Stimulated activated CD4-positive, alpha-beta T cell treated with anti-CD3 and anti-CD28 coated beads, Interleukin-2, amount 100 ng/mL, for 4 hours (primary cell): ENCODE measurements around the gene NACA.
A peak's percentile ranks its signal among the peaks of the same experiment; 100 is the strongest.
"Not testable (repeated sequence)": the region's sequence is repeated elsewhere in the genome, so short reads cannot be mapped to it uniquely, and the experiment has no call there.

ENCODE experiments used
- DNase-seq: peaks from one replicate; pipeline ENCODE4 v3.0.0-alpha.2; 2020; ENCODE audit warnings: low read depth

The NACA gene

DNA sequence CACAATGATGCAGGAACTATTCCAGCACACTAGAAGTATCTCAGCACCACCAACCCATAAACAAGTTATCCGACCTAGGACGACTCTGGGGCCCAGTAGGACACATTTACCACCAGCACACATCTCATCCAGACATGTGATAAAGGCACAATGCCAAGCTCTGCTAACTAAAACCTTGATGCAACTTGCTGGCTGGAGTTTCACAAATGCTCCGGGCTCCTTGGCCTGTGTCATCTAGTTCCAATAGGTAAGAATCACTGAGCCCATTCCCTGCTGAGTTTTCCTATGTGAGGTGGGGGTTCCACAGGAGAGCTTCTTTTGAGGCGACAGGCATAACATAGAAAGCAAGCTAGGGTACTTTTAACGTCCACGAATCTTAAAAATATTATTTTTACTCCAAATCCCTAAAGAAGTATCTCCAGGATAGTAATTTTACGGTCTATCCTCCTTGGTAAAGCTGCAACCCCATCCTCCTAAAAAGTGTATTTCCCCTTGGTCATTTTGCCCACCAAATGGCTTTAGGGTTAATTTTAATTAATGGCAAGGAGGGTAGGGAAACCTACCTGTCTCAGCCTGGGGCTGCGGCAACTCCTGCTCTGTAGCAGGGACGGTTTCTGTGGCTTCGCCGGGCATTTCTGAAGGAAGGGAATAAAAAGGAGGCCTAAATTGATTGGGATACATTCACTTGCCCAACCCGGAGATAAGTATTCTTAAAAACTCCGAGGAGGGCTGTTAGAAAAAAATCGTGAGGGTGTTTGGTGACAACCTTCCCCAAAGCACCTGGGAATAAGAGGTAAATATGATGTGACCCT is 1.0 kb downstream of the NACA start:
- no peak for DNase-seq

- no peak for DNase-seq
Measured at GRCh38 chr12:56723352-56723751, 1.7 kb downstream of the NACA start.

- DNase-seq = no peak
Measured at GRCh38 chr12:56722832-56723231, 2.3 kb downstream of the NACA start.

GRCh38 chr12:56721721-56722120 is 3.4 kb downstream of the NACA start:
- no peak for DNase-seq

DNA sequence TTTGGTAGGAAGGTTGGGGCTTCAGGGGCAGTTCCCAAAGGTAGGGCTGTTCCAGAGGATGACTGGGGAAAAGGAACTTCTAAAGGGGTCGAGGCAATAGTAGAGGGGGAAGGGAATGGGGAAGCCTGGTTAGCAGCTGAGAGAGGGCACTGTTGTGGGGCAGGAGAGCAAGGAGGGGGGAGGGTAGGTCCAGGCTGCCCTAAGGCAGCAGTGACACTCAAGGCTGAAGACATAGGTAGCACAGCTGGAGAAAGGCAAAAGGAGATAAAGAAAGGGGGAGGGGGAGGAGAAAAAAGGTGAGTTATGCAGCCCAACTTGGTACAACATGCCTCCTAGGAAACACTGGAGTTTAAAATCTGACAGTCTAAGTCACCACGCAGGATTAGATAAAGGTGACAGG is 3.9 kb downstream of the NACA start:
- DNase-seq = no peak

DNA sequence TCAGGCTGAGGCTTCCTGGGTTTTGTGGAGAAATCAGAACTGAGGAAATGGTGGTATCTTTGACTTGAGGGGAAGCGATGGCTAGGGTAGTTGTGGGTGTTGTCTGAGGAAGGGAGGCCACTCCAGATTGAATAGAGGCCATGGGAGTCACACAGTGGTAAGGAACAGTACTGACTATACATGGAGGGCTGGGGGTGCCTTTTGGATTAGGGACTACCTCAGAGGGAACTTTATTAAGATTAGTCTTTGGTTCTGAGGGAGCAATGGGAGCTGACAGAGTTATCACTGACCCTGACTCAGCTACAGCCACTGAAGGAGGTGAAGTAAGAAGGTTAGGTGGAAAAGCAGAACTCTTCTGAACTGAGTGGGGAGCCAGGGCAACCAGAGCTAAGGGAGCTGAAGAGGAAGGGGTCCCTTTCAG is 4.4 kb downstream of the NACA start:
- DNase-seq = no peak

DNA sequence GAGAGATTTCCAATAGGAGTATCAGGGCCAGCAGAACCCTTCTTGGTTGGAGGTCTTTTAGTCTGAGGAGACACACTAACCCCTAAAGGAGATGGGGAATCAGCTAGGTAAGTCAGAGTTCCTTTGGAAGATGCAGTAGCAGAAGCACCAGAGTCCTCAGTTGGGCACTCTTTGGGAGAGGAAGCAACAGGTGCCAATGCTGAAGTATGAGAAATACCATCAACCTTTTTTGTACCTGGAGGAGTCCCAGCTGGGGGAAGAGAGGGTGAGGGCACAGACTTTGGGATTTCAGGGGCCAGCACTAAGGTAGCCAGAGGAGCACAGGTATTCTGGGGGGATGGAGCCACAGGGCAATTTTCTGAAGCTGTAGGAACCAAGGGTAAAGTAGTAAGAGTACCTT is 6.0 kb downstream of the NACA start:
- DNase-seq = no peak

DNA sequence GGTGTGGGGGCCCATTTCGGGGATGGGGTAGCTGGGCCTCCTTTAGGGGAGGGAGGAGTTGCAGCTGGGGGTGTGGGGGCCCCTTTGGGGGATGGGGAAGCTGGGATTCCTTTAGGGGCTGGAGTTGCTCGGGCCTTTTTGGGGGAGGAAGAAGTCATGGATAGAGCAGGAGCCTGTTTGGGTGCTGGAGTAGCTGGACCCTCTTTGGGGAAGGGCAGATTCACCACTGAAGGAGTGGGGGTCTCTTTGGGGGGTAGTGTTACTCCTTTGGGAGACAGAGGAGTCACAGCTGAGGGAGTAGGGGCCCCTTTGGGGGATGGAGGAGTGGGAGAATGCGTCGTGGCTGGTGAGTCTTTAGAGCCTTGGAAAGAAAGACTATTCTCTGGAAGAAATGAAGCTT is 6.5 kb downstream of the NACA start:
- DNase-seq = no peak

GRCh38 chr12:56718149-56718548 is 7.0 kb downstream of the NACA start:
- DNase-seq = no peak

GRCh38 chr12:56716933-56717880 is 7.9 kb downstream of the NACA start:
- no peak for DNase-seq

DNA sequence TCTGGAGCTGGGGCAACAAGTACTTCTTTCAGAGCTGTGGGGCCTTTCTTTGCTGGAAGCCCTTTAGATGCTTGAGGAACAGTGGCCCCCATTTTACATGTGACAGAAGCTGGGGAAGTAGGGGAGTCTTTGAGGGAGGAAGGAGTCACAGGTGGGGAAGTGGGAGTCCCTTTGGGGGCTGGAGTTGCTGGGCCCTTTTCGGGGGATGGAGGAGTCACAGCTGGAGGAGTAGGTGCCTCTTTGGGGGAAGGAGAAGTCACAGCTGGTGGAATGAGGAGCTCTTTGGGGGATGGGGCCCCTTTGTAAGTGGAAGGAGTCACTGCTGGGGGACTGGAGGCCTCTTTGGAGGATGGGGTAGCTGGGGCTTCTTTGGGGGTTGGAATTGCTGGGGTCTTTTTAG is 8.6 kb downstream of the NACA start:
- no peak for DNase-seq

DNA sequence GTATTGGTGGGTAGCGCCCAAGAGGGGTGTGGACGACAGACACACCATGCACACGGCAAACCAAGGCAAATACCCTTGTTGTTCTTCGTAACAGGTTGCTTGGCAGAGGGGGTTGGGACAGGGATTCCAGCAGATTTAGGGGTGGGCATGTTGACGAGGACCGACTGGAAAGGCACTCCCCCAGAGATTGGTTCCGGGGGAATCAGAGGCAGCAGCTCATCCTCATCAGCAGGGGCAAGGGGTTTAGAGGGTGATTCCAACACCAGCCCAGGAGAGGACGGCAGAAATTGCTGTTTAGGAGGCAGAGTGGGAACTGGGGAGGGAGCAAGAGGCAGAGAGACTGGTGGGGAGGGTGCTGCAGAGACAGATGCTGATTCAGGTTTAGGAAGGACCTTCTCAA is 9.3 kb downstream of the NACA start:
- DNase-seq = no peak

DNA sequence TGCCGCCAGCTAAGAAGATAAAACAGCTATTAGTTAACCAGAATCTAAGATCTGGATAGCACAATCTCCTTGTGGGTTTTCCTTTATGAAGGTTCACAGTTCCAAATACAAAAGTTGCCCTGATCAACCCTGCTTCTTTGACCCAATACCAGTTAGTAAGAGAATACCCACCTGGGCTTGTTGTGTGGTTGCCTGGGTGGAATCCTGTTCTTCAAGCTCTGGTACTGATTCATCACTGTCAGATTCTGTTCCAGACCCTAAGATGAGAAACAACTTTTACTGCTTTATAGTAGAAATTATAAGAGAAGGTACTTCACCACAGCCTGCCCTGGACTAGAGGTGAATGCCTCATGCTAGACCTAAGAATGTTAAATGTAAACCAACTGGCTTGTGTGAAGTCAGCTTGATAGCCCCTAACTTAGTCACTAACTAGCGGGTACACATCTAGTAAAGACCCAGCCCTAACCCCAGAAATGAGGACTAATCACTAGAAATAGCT is 10.6 kb downstream of the NACA start:
- no peak for DNase-seq

GRCh38 chr12:56713345-56713744 is 11.8 kb downstream of the NACA start:
- no peak for DNase-seq

GRCh38 chr12:56709759-56710376 is 15.2 kb downstream of the NACA start:
- no peak for DNase-seq

DNA sequence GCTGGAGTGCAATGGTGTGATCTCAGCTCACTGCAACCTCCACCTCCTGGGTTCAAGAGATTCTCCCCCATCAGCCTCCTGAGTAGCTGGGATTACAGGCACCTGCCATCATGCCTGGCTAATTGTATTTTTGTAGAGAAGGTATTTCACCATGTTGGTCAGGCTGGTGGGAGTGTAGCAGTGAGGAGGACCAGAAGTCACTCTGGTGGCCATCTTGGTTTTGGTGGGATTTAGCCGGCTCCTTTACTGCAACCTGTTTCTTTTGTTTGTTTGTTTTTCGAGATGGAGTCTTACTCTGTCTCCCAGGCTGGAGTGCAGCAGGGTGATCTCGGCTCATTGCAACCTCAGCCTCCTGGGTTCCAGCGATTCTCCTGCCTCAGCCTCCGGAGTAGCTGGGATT is 20.6 kb downstream of the NACA start:
- not testable (repeated sequence) for DNase-seq

- no peak for DNase-seq
Measured at GRCh38 chr12:56699020-56699661, 26.0 kb downstream of the NACA start.

DNA sequence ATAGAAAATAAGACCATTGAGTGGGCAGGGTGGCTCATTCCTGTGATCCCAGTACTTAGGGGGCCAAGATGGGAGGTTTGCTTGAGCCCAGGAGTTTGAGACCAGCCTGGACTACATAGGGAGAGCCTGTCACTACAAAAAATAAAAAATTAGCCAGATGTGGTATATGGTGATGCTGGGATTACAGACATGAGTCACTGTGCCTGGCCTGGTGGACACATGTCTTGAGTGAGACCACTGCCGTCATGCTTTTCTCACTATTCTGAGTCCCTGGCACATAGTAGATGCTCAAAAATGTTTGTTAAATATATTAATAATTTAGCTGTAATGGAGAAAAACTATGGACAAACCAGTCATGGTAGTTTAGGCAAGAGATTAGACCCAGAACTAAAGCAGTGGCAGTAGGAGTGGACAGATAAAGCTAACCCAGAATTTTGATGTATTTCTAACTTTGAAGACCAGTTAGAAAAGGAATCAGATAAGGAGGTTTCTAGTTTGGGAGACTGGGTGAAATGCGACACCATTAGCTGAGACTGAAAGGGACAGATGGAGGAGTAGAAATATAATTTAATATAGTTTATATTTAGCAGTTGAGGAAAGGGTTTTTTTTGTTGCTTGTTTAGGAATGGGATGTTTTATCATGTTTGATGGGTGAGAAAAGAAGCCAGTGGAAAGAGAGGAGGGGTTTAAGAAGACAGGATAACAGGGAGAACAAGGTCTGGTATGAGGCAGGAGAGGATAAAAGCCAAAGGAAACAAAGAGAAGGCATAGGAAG is 29.6 kb downstream of the NACA start:
- no peak for DNase-seq

DNA sequence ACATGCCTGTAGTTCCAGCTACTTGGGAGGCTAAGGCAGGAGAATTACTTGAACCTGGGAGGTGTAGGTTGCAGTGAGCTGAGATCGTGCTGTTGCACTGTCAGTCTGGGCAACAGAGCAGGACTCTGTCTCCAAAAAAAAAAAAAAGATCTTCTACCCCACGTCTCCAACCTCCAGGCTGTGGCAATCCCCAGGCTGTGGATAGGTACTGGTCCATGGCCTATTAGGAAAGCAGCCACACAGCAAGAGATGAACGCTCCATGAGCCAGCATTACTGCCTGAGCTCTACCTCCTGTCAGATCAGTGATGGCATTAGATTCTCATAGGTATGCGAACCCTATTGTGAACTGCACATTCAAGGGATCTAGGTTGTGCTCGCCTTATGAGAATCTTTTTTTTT is 30.9 kb downstream of the NACA start:
- DNase-seq = no peak

DNA sequence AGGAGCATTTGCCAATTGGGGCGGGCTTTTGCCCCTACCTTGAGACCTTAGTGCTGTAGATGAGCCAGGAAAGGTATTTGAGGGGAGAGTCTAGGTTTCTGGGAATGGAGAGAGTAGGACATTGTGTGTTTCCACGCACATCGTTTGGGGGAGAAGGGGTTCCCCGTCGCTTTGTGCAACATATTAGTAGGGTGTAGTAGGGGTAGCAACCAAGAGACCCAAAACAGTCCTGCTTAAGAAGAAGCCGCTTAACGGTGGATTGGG is 36.3 kb downstream of the NACA start:
- DNase-seq = no peak

- DNase-seq = peak; percentile 96
Measured at GRCh38 chr12:56688129-56688845, 36.8 kb downstream of the NACA start, which contains the start of gene PTGES3. PTGES3 (minus strand) TSS chr12:56688284; CDS start chr12:56687999, 285 bp downstream.
